Endothelial cell of umbilical vein (primary cell): ENCODE data around the gene L3MBTL4.

ENCODE experiments used
- CTCF ChIP-seq, 2 donors: IDR thresholded peaks; 1 replicate in 1 of 2; 2 replicates in 1 of 2; pipeline ENCODE4 v1.5.1; 2011; ENCODE audit warnings: low read length in 2 of 2, mild to moderate bottlenecking in 2 of 2, moderate library complexity in 2 of 2, control low read depth in 1 of 2, inconsistent platforms in 1 of 2, low read depth in 1 of 2; ENCODE audit not compliant: insufficient read depth in 1 of 2; ENCODE audit errors: extremely low read depth in 1 of 2
- EZH2 ChIP-seq: IDR thresholded peaks from 2 replicates; pipeline ENCODE4 v1.6.1; 2012; ENCODE audit warnings: borderline replicate concordance, low read depth, mild to moderate bottlenecking, moderate library complexity, low read length, inconsistent platforms; ENCODE audit not compliant: severe bottlenecking
- POLR2A ChIP-seq: IDR thresholded peaks from 2 replicates; pipeline ENCODE4 v1.6.1; 2012; ENCODE audit warnings: low read depth, mild to moderate bottlenecking, control low read depth, low read length
- POLR2AphosphoS5 ChIP-seq: IDR thresholded peaks from 2 replicates; pipeline ENCODE4 v1.6.1; 2012; ENCODE audit warnings: low read depth, mild to moderate bottlenecking, control low read depth, low read length, moderate library complexity; ENCODE audit not compliant: insufficient read depth

- no peak for TF ChIP-seq CTCF (IDR thresholded peaks at IDR 0.05; ENCODE audit: extremely low read depth in 1 of 2, insufficient read depth in 1 of 2, low read depth in 1 of 2, low read length in 2 of 2)
- TF ChIP-seq EZH2, result no peak
- TF ChIP-seq POLR2A, result no peak
- TF ChIP-seq POLR2AphosphoS5, result no peak
Measured at GRCh38 chr18:6249788-6250187, 164.9 kb downstream of the L3MBTL4 start.
